H1 (cell line): Measurements from ENCODE around the gene DGKZ. TPM values are rescaled to one million over a fixed set of nuclear protein-coding genes. Genes with fewer than 3 reads are reported as not detected.

Source experiments
- CTCF ChIA-PET: fragments of 300-600 bp; sonication (Branson Sonifier 250); formaldehyde crosslinking; loops from one replicate; lab custom pipeline; 2021; ENCODE audit not compliant: partially characterized antibody; lab: Charles Lee
- POLR2A ChIA-PET: fragments of 300-600 bp; sonication (Branson Sonifier 250); formaldehyde crosslinking; loops from one replicate; lab custom pipeline; 2021; ENCODE audit warnings: inconsistent platforms; ENCODE audit not compliant: partially characterized antibody; lab: Charles Lee
- DNase-seq, 2 experiments: peaks; one replicate each; pipeline versions ENCODE4 v3.0.0 to v3.0.0-alpha.2; 2010 to 2022; ENCODE audit warnings: low spot score in 2 of 2, low read depth in 1 of 2, mixed read lengths in 1 of 2
- FAIRE-seq: peaks from 2 replicates; lab custom pipeline; 2011; peaks lifted over from hg19 to GRCh38; lab: Jason Lieb, UNC
- H2AFZ ChIP-seq: 2 replicates; pipeline ENCODE4 v1.8.1; 2012; ENCODE audit warnings: low read length, inconsistent platforms
- H2AK5ac ChIP-seq: 2 replicates; pipeline ENCODE4 v1.6.1; 2013; ENCODE audit warnings: low read depth, low read length
- H2BK120ac ChIP-seq: replicated peaks from 2 replicates; pipeline ENCODE3; 2013; ENCODE audit warnings: low read depth, low read length, inconsistent platforms
- H2BK12ac ChIP-seq: 2 replicates; pipeline ENCODE4 v1.6.1; 2013; ENCODE audit warnings: low read depth, low read length
- H2BK15ac ChIP-seq: 2 replicates; pipeline ENCODE4 v1.6.1; 2013; ENCODE audit warnings: low read length
- H2BK20ac ChIP-seq: 2 replicates; pipeline ENCODE4 v1.6.1; 2013; ENCODE audit warnings: low read length
- H2BK5ac ChIP-seq: 2 replicates; pipeline ENCODE4 v1.6.1; 2013; ENCODE audit warnings: low read depth, low read length
- H3K14ac ChIP-seq: 2 replicates; pipeline ENCODE4 v1.6.1; 2013; ENCODE audit warnings: inconsistent platforms; ENCODE audit not compliant: insufficient read length
- H3K18ac ChIP-seq: 2 replicates; pipeline ENCODE4 v1.6.1; 2013; ENCODE audit warnings: low read length; ENCODE audit errors: extremely low read depth
- H3K23ac ChIP-seq: 2 replicates; pipeline ENCODE4 v1.6.1; 2013; ENCODE audit warnings: inconsistent platforms; ENCODE audit not compliant: insufficient read length
- H3K23me2 ChIP-seq: 2 replicates; pipeline ENCODE4 v1.6.1; 2013; ENCODE audit warnings: low read depth, low read length
- H3K27ac ChIP-seq: 2 replicates; pipeline ENCODE4 v1.6.1; 2011; ENCODE audit warnings: low read depth, low read length, inconsistent platforms
- H3K27me3 ChIP-seq, 4 experiments: replicated peaks in 1 of 4; 1 replicate in 1 of 4; 2 replicates in 3 of 4; pipeline versions ENCODE4 v1.6.1 to v1.8.1; 2011 to 2013; ENCODE audit warnings: low read length in 3 of 4, mild to moderate bottlenecking in 3 of 4, inconsistent platforms in 2 of 4, mixed read lengths in 2 of 4, moderate library complexity in 1 of 4; ENCODE audit not compliant: control insufficient read depth in 3 of 4, insufficient read depth in 3 of 4; ENCODE audit errors: extremely low read depth in 1 of 4
- H3K36me3 ChIP-seq, 4 experiments: 2 replicates each; pipeline versions ENCODE4 v1.6.1 to v1.8.1; 2011 to 2013; ENCODE audit warnings: mild to moderate bottlenecking in 4 of 4, low read length in 3 of 4, moderate library complexity in 2 of 4, control low read depth in 1 of 4, inconsistent platforms in 1 of 4; ENCODE audit not compliant: insufficient read depth in 4 of 4, control insufficient read depth in 2 of 4
- H3K4ac ChIP-seq: replicated peaks from 2 replicates; pipeline ENCODE3; 2013; ENCODE audit warnings: low read length, low read depth, mixed read lengths, inconsistent platforms; ENCODE audit not compliant: insufficient read length
- H3K4me1 ChIP-seq, 4 experiments: replicated peaks in 1 of 4; 1 replicate in 1 of 4; 2 replicates in 3 of 4; pipeline versions ENCODE4 v1.6.1 to v1.8.1; 2011 to 2013; ENCODE audit warnings: low read length in 3 of 4, inconsistent platforms in 2 of 4, mixed read lengths in 1 of 4; ENCODE audit not compliant: insufficient read depth in 4 of 4, control insufficient read depth in 3 of 4
- H3K4me2 ChIP-seq, 2 experiments: 2 replicates each; pipeline versions ENCODE4 v1.6.1 to v1.8.1; 2011 to 2013; ENCODE audit warnings: low read depth in 2 of 2, low read length in 2 of 2, control low read depth in 1 of 2, inconsistent platforms in 1 of 2, mild to moderate bottlenecking in 1 of 2; ENCODE audit not compliant: insufficient read depth in 1 of 2
- H3K4me3 ChIP-seq, 4 experiments: fragments of 200-600, 300-600 bp in 1 of 4; sonication (generic), shearing (Covaris generic), sonication (Bioruptor Twin) in 1 of 4; 2 replicates each; pipeline versions ENCODE4 v1.5.1 to v1.8.1; 2011 to 2016; ENCODE audit warnings: low read length in 4 of 4, low read depth in 3 of 4, control low read depth in 2 of 4, inconsistent platforms in 2 of 4, mild to moderate bottlenecking in 2 of 4, mixed read lengths in 1 of 4, moderate library complexity in 1 of 4; ENCODE audit not compliant: insufficient read depth in 2 of 4; ENCODE audit errors: extremely low read depth in 1 of 4
- H3K56ac ChIP-seq: replicated peaks from 2 replicates; pipeline ENCODE3; 2013; ENCODE audit warnings: low read depth, mild to moderate bottlenecking, mixed read lengths, low read length, inconsistent platforms; ENCODE audit not compliant: insufficient read length
- H3K79me1 ChIP-seq: 2 replicates; pipeline ENCODE4 v1.6.1; 2013; ENCODE audit warnings: low read depth, low read length, control low read depth
- H3K79me2 ChIP-seq, 2 experiments: 2 replicates each; pipeline versions ENCODE4 v1.6.1 to v1.8.1; 2012 to 2013; ENCODE audit warnings: low read length in 2 of 2, mild to moderate bottlenecking in 2 of 2, inconsistent platforms in 1 of 2; ENCODE audit not compliant: insufficient read depth in 2 of 2, control insufficient read depth in 1 of 2
- H3K9ac ChIP-seq, 4 experiments: replicated peaks in 1 of 4; 1 replicate in 1 of 4; 2 replicates in 3 of 4; pipeline versions ENCODE4 v1.6.1 to v1.8.1; 2011 to 2013; ENCODE audit warnings: low read depth in 3 of 4, low read length in 3 of 4, control low read depth in 2 of 4, mild to moderate bottlenecking in 2 of 4, moderate library complexity in 2 of 4, inconsistent platforms in 1 of 4; ENCODE audit errors: extremely low read depth in 1 of 4
- H3K9me3 ChIP-seq, 2 experiments: 2 replicates each; pipeline versions ENCODE4 v1.6.1 to v1.8.1; 2012 to 2013; ENCODE audit warnings: mild to moderate bottlenecking in 2 of 2, moderate library complexity in 2 of 2, control low read depth in 1 of 2, inconsistent platforms in 1 of 2, low read depth in 1 of 2, low read length in 1 of 2, mixed read lengths in 1 of 2; ENCODE audit not compliant: insufficient read depth in 2 of 2
- H4K20me1 ChIP-seq, 2 experiments: replicated peaks in 1 of 2; 2 replicates each; pipeline versions ENCODE3 to v1.8.1; 2011 to 2013; ENCODE audit warnings: inconsistent platforms in 2 of 2, low read length in 2 of 2, mild to moderate bottlenecking in 1 of 2; ENCODE audit not compliant: insufficient read depth in 2 of 2, control insufficient read depth in 1 of 2
- H4K5ac ChIP-seq: 2 replicates; pipeline ENCODE4 v1.6.1; 2013; ENCODE audit warnings: low read length, low read depth, mixed read lengths, inconsistent platforms; ENCODE audit not compliant: insufficient read length
- H4K8ac ChIP-seq: 2 replicates; pipeline ENCODE4 v1.8.0; 2013; ENCODE audit warnings: mild to moderate bottlenecking, moderate library complexity, low read length, inconsistent platforms; ENCODE audit not compliant: insufficient read depth; ENCODE audit errors: extremely low read depth
- H4K91ac ChIP-seq: replicated peaks from 2 replicates; pipeline ENCODE3; 2013; ENCODE audit warnings: low read length, mixed read lengths, inconsistent platforms; ENCODE audit not compliant: insufficient read length
- BCL11A ChIP-seq, 2 experiments: IDR thresholded peaks; one replicate each; pipeline ENCODE4 v1.6.1; 2011; ENCODE audit warnings: low read depth in 2 of 2, low read length in 2 of 2, mild to moderate bottlenecking in 2 of 2
- CTCF ChIP-seq, 3 experiments: IDR thresholded peaks; 1 replicate in 2 of 3; 2 replicates in 1 of 3; pipeline versions ENCODE4 v1.5.1 to v1.6.1; 2011; ENCODE audit warnings: low read length in 3 of 3, mild to moderate bottlenecking in 3 of 3, inconsistent platforms in 2 of 3, low read depth in 1 of 3, moderate library complexity in 1 of 3; ENCODE audit not compliant: insufficient read depth in 1 of 3; ENCODE audit errors: control extremely low read depth in 1 of 3
- KDM5A ChIP-seq: fragments of 200-600 bp; IDR thresholded peaks from 2 replicates; pipeline ENCODE4 v1.7.1; 2012; ENCODE audit warnings: mild to moderate bottlenecking, low read length, inconsistent platforms, mixed read lengths
- RBBP5 ChIP-seq: IDR thresholded peaks from 2 replicates; pipeline ENCODE4 v1.7.1; 2012; ENCODE audit warnings: low read depth, mild to moderate bottlenecking, inconsistent platforms, low read length, moderate library complexity, borderline replicate concordance
- RNF2 ChIP-seq: fragments of 200-900, 300-1000 bp; sonication (generic); IDR thresholded peaks from 2 replicates; pipeline ENCODE4 v1.7.1; 2016; ENCODE audit warnings: borderline replicate concordance, low read depth, mild to moderate bottlenecking, antibody characterized with exemption, low read length; ENCODE audit not compliant: poor library complexity, severe bottlenecking; ENCODE audit errors: missing control alignments
- SIN3A ChIP-seq, 2 experiments: IDR thresholded peaks in 1 of 2; conservative IDR thresholded peaks in 1 of 2; 2 replicates each; pipeline ENCODE4 v1.6.1; 2011 to 2012; ENCODE audit warnings: low read length in 2 of 2, improper control_type of control experiment in 1 of 2, low read depth in 1 of 2, mild to moderate bottlenecking in 1 of 2
- SIRT6 ChIP-seq: IDR thresholded peaks from one replicate; pipeline ENCODE4 v1.7.1; 2012; ENCODE audit warnings: low read length, inconsistent platforms
- WGBS, 2 experiments: shearing (Covaris generic) in 1 of 2; methylation state at CpG; one replicate each; pipeline versions ENCODE4 v1.1.6 to v1.1.7; 2013 to 2015; ENCODE audit warnings: low lambda C conversion rate in 2 of 2, mixed read lengths in 2 of 2, inconsistent platforms in 1 of 2, low coverage in 1 of 2, missing lambda C conversion rate in 1 of 2; ENCODE audit not compliant: insufficient replicate concordance in 2 of 2, insufficient coverage in 1 of 2, insufficient read length in 1 of 2; ENCODE audit errors: extremely low coverage in 1 of 2, missing lambda C conversion rate in 1 of 2; 5-methylcytosine and 5-hydroxymethylcytosine counted together
- polyA plus RNA-seq, 7 experiments: library from polyadenylated mRNA; depleted of rRNA in 3 of 7; stranded (reverse) in 5 of 7; unstranded in 2 of 7; fragments of >200 nt in 5 of 7; fragments of 200-250 nt in 2 of 7; gene quantifications; 1 replicate in 5 of 7; 2 replicates in 1 of 7; 4 replicates in 1 of 7; pipeline versions ENCODE4 v1.2.1 to v1.2.3, GENCODE V29; 2011 to 2013; ENCODE audit warnings: missing spikeins in 2 of 7, mixed read lengths in 2 of 7
- total RNA-seq: library from RNA; stranded (reverse); fragmentation: NEBNext Ultra II Directional; extraction: Animal tissue kit (Norgen Biotek cat#: 25700); gene quantifications from 2 replicates; pipeline ENCODE4 v1.2.1, GENCODE V29; 2021

Gene DGKZ
- total and polyA plus RNA-seq, 2 of the 8 experiments (the other 6 are each of a cell fraction or from before 2014, with no cell fraction given) = 84.4 to 184 TPM

- Histone ChIP-seq H4K8ac (peak overlapping the region; percentile 98), H2BK5ac (peak overlapping the region; percentile 61; the same call in 1 of the 2 replicates), H2BK12ac (no peak overlapping the region; the same call in 1 of the 2 replicates), H3K9me3 (no peaks in the 10 kb centered on the region), H2AFZ (no peak overlapping the region), H3K79me2 (no peaks in the 10 kb centered on the region; a peak in 1 of 4 replicates), H3K9ac (peak overlapping the region; percentile 60 to 95 (median 82)), H3K14ac (no peak overlapping the region), H3K23ac (no peak overlapping the region), H3K4me3 (peak overlapping the region; percentile 71 to 88 (median 77)), H3K27ac (peak overlapping the region; percentile 88; the same call in 1 of the 2 replicates), H2BK120ac (peak overlapping the region; percentile 78), H3K4me2 (peak overlapping the region; percentile 69 to 80), H4K91ac (peak overlapping the region; percentile 17), H3K18ac (peak overlapping the region; percentile 91), H3K56ac (peak overlapping the region; percentile 3), H3K79me1 (no peaks in the 10 kb centered on the region), H4K20me1 (peaks cover 15 to 18% of the 10 kb centered on the region in 2 experiments), H2AK5ac (no peak overlapping the region), H3K23me2 (peaks cover 9% of the 10 kb centered on the region; the same call in 1 of the 2 replicates), H3K4ac (peak overlapping the region; percentile 71), H3K27me3 (no peaks in the 10 kb centered on the region), H3K36me3 (peaks cover 0 to 13% (median 0%) of the 10 kb centered on the region in 4 experiments; a peak in 4 of 8 replicates), H2BK20ac (no peak overlapping the region), H3K4me1 (peaks cover 0 to 16% (median 13%) of the 10 kb centered on the region in 4 experiments; a peak in 6 of 7 replicates), H2BK15ac (no peak overlapping the region; the same call in 1 of the 2 replicates), H4K5ac (peak overlapping the region; percentile 1)
- FAIRE-seq = no peak
- WGBS, 2 experiments = 2% methylated on average over 32 of the region's 66 CpGs; no CpG with 5 or more reads in 1 of the 2 experiments
- DNase-seq = peak in 1 of 2 experiments; percentile 79
- ChIA-PET CTCF (interaction anchor here (0.8 to 44.5 kb wide), 18 partner anchors 8 to 179 kb away, joined by 3 to 1004 read pairs (median 5); partner anchors contain the start of genes CHRM4, CREB3L1 and DGKZ), POLR2A (interaction anchor here (0.8 to 3.1 kb wide), 14 partner anchors 8 to 314 kb away, joined by 3 to 35 read pairs (median 4); partner anchors contain the start of genes AMBRA1 and CHRM4)
- peak in 1 of 2 experiments; percentile 56; a peak in 2 of 4 replicates for TF ChIP-seq SIN3A (conservative IDR thresholded peaks at IDR 0.05 in 1 of 2, IDR thresholded peaks at IDR 0.05 in 1 of 2; ENCODE audit: low read depth in 1 of 2, low read length in 2 of 2)
- no peak for TF ChIP-seq KDM5A
- peak; percentile 20; the same call in 1 of the 2 replicates for TF ChIP-seq RBBP5
- no peak for TF ChIP-seq RNF2
- no peak for TF ChIP-seq SIRT6
- TF ChIP-seq CTCF (IDR thresholded peaks at IDR 0.05; ENCODE audit: control extremely low read depth in 1 of 3, insufficient read depth in 1 of 3, low read depth in 1 of 3, low read length in 3 of 3) = no peak
- no peak for TF ChIP-seq BCL11A (IDR thresholded peaks at IDR 0.05; ENCODE audit: low read depth in 2 of 2, low read length in 2 of 2)
Measured at GRCh38 chr11:46381819-46382645, 34.8 kb downstream of the DGKZ start.
